Mucosa of gallbladder (tissue), 1 donor: ENCODE data around the gene CNPY3. TPM values are rescaled to one million over a fixed set of nuclear protein-coding genes. Genes with fewer than 3 reads are reported as not detected.
"Not testable (repeated sequence)": the region's sequence is repeated elsewhere in the genome, so short reads cannot be mapped to it uniquely, and the experiment has no call there.

ENCODE experiments used
- DNase-seq: peaks from one replicate; pipeline ENCODE4 v3.0.0-alpha.2; 2020; ENCODE audit warnings: low spot score
- total RNA-seq: library from RNA; stranded (reverse); gene quantifications from one replicate; pipeline ENCODE4 v1.2.1, GENCODE V29; 2021
- donor health status: DM: no; HTN: no; CAD: no.

CNPY3 gene
- total RNA-seq = 88.9 TPM

DNA sequence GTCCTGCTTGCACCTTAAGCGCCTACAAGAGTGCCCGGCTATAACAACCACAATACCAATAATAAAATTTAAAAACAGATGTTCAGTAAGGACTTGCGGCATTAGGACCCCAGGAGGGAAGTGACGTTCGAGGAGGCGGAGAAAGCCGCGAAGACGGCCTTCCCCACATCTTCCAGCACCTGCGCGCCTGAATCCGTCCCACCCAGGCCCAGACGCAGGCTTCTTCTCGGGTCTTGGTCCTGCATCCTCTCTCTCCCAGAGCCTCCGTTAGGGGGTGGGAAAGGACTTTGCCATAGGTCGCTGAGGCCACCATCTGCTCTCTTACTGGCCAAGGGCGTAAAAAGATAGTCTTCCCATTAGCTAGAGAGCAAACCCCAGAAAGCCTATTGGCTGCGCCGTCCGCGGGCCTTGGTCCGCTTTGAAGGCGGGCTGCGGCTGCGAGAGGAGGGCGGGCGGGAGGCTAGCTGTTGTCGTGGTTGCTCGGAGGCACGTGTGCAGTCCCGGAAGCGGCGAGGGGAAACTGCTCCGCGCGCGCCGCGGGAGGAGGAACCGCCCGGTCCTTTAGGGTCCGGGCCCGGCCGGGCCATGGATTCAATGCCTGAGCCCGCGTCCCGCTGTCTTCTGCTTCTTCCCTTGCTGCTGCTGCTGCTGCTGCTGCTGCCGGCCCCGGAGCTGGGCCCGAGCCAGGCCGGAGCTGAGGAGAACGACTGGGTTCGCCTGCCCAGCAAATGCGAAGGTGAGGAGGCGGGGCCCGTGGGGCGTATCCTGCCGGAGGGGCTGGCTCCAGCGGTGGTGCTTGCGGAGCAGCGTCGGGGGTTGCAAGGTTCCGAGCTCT lies at the start of gene CNPY3:
Gene CNPY3 (plus strand): TSS at position 495 of the 835 bp plus-strand sequence. CDS start 91 bp downstream, at position 586.
- DNase-seq = peak; percentile 94

DNA sequence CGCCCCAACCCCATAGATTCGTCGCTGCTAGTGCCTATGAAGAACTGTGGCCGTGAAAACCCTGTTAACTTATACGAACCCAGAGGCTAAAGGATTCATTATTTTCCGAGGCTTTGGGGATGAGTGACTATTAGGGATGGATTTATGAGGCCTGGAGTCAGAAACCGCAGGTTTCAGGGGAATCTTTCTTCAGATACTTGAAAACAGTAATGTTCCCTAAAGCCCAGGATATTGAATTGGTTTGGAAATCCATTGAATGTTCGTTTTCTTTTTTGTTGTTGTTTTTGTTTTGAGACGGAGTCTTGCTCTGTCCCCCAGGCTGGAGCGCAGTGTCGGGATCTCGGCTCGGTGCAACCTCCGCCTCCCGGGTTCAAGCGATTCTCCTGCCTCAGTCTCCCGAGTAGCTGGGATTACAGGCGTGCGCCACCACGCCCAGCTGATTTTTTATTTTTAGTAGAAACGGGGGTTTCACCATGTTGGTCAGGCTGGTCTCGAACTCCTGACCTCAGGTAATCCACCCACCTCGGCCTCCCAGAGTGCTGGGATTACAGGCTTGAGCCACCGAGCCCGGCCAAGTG lies 49.0 kb upstream of the CNPY3 start:
- DNase-seq = not testable (repeated sequence)

DNA sequence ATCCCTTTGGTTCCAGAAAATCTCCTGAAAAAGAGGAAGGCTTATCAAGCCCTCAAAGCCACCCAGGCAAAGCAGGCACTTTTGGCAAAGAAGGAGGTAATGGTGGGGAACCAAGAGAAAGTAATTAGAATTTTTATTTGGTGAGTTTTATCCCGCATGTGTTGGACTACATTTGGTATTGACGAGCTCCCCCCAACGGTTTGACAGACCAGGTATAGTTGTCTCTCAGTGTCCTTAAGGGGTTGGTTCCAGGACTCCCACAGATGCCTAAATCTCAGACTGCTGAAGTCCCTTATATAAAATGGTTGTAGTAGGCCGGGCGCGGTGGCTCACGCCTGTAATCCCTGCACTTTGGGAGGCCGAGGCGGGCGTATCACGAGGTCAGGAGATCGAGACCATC lies 48.4 kb upstream of the CNPY3 start:
- not testable (repeated sequence) for DNase-seq

DNA sequence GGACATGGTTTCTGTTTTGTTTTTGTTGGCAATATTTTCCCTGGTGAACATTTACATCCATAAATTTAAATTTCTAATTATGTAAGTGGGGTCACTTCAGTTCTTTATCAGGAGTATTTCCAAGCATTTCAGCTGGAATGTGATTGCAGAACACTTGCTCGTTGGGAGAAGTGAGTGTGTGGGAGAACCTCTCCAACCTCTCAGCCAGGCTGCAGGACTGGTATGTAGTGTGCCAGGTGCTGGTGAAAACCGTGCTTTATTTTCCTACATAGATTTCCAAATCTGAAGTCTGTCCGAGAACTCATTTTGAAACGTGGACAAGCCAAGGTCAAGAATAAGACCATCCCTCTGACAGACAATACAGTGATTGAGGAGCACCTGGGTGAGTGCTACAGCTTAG lies 43.6 kb upstream of the CNPY3 start:
- DNase-seq = no peak

DNA sequence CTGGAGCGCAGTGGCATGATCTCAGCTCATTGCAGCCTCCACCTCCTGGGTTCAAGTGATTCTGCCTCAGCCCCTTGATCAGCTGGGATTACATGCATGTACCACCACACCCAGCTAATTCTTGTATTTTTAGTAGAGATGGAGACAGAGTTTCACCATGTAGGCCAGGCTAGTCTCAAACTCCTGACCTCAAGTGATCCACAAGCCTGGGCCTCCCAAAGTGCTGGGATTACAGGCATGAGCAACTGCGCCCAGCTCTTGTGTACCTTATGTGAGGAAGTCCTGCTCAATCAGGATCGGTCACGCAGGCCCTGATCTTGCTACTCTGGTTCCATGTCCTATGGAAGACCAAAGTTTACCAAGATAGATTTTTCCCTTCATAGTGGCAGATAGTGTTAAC lies 41.1 kb upstream of the CNPY3 start:
- DNase-seq = not testable (repeated sequence)

DNA sequence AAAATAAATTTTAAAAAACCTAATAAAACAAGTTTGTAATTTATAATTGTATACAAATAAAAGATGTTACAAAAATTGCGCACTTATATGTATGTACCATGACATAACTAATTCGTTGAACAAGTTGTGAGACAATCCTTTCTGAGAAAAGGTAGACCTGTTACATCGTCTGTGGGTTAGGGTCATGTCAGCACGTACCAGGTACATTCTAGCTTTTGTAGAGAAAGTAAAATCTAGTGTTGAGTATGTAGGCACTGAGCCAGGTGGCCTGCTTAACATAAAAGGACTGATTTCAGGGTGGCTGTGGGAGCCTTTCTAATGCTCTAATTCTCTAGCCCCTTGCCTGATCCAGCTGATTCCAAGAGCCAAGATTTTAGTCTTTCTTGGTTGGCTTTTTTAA lies 39.5 kb upstream of the CNPY3 start:
- no peak for DNase-seq

DNA sequence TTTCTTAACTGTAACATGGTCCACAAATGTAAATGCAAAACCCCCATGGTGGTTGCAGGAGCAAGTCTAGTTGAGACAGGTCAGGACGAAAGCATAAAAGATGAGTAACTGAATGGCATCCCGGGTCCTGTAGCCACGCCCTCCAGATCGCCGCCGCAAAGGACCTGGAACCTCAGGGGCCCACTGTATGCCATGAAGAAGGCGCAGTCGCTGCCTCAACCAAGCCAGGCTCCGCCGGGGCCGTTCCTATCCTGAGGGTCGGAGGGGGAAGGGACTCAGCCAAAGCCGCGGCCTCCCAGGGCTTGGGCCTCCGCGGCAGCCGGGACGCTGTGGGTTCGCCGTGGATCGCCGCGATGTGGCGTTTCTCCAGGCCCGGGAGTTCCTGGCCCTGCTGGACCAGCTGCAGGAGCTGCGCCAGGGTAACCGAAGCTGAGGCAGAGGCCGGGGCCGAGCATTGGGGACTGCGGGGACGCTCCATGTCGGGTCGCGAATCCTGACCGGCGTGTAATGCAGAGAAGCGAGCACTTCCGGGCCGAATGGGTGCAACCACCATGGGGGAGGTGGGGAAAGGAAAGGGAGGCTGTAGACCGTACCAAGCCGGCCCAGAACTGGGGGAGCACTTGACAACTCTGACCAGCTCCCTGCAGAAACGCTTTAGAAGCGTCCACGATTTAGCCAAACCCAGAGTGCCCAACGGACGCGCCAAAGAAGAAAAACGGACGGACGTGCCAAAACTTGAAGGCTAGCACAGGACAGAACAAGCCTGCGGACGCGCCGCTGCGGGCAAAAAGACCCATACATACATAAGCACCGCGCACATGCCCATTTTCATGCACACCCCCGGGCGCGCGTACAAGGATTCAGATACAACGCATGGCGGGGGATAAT lies 38.7 kb upstream of the CNPY3 start:
- peak; percentile 94 for DNase-seq

DNA sequence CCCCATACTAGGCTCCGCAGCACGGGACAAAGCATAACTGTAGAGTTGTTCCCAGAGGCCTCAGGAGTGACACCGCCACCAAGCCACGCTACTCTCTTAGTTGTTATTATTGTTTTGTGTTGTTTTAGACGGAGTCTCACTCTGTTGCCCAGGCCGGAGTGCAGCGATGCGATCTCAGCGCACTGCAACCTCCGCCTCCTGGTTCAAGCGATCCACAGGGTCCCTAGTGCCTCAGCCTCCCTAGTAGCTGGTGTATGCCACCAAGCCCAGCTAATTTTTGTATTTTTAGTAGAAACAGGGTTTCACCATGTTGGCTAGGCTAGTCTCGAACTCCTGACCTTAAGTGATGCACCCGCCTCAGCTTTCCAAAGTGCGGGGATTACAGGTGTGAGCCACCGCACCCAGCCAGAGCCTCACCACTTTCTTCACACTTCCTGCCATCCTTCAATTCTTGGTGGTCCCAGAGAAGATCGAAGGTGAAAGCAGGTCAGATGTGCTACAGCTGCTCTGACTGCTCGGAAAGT lies 38.0 kb upstream of the CNPY3 start:
- DNase-seq = no peak

DNA sequence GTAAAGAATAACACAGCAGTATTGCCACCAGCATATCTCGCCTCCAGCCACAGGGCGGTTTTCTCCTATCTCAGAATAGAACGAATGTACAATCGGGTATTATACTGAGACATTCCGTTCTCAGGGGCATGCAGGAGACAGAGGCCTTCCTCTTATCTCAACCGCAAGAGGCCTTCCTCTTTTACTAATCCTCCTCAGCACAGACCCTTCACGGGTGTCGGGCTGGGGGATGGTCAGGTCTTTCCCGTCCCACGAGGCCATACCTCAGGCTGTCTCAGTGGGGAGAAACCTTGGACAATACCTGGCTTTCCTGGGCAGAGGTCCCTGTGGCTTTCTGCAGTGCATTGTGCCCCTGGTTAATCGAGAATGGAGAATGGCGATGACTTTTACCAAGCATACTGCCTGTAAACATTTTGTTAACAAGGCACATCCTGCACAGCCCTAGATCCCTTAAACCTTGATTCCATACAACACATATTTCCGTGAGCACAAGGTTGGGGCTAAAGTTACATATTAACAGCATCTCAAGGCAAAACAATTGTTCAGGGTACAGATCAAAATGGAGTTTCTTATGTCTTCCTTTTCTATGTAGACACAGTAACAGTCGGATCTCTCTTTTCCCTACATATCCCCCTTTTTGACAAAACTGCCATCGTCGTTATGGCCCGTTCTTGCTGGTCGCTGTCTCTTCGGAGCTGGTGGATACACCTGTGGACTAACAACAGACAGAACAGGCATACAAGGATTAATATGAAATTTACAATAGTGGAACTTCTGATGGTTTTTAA lies 35.0 kb upstream of the CNPY3 start:
- not testable (repeated sequence) for DNase-seq

DNA sequence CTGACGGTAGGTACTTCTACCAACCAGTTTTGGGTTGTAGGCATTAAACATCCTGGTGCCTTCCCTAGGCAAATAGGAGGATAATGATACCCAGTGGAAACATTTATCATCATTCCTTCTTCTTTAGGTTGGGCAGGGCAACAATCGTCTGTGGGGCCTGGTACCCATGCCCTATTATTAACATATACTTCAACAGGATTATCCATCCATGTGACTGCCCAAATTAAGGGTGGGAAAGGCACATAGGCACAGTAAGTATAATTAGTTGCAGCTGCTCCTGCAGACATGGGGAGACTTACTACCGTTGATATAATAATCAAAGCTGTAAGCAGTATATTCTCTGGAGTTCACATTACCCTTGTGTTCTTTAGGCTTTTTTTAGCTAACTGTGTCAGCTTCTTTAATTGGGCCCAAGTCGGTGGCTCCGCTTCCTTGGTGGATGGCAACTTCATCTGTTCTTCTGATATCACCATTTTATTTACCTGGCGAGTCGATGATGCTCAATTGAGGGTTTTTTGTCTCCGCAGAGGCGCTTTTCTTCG lies 33.0 kb upstream of the CNPY3 start:
- DNase-seq = no peak

DNA sequence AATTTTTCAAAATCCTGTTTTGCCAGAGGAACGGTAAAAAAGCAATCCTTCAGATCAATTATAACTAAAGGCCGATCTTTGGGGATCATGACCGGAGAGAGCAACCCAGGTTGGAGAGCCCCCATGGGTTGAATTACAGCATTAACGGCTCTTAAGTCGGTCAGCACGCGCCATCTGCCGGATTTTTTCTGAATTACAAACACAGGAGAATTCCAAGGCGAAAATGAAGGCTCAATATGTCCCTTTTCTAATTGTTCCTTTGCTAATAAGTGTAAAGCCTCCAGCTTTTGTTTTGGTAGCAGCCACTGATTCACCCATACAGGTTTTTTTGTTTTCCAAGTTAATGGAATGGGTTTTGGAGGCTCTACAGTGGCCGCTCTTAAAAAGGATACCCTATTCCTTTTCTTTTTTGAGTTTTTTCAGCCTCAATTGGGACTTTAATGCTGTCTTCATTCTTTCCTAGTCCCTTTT lies 30.4 kb upstream of the CNPY3 start:
- peak; percentile 82 for DNase-seq

DNA sequence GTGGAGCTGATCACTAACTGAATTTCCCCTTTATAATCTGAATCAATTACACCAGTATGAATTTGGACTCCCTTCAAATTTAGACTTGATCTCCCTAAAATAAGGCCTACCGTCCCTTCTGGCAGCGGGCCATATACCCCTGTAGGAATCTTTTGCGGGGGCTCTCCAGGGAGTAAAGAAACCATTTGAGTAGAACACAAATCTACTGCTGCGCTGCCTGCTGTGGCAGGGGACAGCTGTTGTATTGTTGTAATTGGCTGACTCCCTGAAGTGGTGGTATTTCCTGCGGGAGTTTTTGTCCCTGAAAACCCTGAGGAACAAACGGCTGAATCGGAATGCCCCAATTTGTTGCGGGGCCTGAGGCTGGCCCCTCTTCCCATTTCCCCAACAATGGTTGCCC lies 29.4 kb upstream of the CNPY3 start:
- DNase-seq = no peak

DNA sequence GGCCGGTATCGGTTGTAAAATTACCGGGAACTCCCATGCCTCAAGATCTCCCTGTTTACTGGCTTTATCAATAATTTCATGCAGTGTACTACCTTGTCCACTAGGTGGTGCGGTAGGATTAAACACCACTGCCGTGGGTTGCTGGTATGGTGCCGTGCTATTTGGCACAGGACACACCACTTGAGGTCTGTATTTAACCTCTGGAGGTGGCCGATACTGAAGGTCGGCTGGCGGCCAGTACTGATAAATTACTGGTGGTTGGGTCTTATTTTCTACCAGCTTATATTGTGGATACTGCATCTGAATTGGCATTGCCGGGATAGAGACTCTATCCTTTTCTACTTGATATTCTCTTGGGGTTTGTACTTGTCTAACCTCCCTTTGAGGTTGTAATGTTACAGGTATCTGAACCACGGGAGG lies 27.7 kb upstream of the CNPY3 start:
- peak; percentile 87 for DNase-seq

DNA sequence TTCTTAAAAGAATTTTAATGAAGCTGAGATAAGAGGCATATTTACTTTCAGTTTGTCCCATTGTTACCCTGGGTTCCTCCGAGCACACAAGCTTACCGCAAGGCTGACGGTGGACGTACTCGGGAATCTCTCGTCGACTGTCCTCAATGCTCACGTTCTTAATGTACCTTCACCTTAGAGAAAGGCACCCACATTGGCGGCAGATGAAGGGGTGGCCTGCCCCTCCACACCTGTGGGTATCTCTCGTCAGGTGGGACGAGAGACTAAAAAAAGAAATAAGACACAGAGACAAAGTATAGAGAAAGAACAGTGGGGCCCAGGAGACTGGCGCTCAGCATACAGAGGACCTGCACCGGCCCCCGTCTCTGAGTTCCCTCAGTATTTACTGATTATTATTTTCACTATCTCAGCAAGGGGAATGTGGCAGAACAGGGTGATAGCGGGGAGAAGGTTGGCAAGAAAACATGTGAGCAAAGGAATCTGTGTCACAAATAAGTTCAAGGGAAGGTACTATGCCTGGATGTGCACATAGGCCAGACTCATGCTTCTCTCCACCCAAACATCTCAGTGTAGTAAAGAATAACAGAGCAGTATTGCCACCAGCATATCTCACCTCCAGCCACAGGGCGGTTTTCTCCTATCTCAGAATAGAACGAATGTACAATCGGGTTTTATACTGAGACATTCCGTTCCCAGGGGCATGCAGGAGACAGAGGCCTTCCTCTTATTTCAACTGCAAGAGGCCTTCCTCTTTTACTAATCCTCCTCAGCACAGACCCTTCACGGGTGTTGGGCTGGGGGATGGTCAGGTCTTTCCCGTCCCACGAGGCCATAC lies 26.6 kb upstream of the CNPY3 start:
- DNase-seq = not testable (repeated sequence)

DNA sequence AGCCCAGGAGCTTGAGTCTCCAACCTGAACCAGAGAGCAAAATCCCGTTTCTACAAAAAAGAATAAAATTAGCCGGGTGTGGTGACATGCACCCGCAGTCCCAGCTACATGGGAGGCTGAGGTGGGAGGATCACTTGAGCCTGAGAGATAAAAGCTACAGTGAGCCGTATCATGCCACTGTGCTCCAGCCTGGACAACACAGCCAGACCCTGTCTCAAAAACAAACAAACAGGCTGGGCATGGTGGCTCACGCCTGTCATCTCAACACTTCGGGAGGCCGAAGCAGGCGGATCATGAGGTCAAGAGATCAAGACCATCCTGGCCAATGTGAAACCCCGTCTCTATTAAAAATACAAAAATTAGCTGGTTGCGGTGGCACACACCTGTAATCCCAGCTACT lies 24.8 kb upstream of the CNPY3 start:
- DNase-seq = no peak

DNA sequence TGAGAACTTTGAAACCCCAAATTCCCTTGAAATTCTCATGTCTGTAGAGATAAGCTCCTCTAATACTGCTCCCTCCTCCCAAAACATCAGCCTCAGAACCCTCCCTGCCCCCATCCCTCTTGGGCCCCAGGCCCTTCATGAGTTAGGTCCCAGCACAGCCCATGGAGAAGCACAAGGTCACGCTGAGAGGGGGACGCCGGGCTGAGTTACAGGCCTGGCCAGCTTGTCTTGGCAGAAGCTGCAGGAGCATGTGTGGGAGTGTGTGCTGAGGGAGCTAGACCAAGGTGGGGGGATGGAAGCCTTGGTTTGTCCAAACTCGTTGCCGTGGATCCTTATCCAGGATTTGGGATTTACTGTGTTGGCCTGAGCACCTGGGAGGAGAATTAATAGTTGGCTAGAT lies 21.9 kb upstream of the CNPY3 start:
- DNase-seq = no peak

DNA sequence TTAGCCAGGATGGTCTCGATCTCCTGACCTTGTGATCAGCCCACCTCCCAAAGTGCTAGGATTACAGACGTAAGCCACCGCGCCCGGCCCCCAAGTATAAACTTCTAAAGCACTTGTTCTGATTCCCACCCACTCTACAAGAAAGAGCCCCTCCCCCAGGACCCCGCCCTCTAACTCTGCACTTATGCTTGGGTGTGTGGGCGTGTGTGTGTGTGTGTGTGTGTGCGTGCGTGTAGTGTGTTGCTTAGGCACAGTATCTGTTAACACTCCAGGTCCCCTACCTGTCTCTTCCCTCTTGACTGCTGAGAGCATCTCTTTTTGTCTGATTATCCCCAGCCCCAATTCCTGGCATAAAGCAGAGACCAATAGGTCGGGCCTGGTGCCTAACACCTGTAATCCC lies 19.4 kb upstream of the CNPY3 start:
- DNase-seq = no peak

DNA sequence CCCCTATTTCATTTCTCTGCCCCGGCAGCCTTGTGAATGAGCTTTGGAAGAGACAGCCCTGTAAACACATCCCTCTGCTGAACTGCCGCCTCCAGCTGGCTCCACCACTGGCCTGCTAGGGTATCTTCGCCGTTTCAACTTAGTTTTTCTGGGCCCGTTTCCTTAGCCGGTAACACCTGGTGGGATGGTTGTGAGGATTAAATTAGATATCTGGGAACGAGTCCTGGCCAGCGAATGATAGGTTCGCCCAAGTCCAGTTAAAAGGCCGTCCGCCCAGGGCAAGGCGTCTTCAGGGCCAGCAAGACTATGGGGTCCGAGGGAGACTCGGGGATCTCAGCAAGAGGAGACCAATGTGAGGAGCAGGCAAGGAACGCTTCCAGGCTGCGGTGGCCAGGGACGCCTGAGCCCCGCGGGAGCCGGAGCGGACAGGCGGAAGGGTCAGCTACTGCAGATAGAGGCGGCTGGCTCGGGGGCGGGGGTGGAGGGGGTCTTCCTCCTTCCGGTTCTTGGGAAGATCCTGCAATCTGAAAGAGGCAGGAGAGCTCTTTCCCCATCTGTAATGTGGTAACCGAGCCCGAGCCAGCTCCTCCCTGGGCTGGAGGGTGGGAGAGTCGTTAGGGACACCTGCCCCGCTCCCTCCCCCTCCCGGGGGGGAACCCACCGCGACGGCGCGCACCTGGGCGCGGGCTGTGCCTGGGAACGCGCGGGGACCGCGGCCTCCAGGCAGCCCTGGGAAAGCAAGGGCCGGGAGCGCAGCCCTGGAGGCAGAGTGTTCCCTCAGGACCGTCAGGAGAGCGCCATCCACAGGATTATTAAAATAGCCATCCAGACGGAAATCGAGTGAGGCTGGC lies 17.9 kb upstream of the CNPY3 start:
- DNase-seq = no peak

DNA sequence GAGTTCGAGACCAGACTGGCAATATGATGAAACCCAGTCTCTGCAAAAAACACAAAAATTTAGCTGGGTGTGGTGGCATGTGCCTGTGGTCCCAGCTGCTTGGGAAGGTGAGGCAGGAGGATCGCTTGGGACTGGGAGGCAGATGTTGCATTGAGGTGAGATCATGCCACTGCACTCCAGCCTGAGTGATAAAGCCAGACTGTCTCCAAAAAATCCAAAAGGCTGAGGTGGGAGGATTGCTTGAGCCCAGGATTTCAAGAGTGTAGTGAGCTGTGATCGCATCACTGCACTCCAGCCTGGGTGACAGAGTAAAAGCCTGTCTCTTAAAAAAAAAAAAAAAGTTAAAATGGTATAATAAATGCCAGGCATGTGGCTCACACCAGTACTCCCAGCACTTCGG lies 14.7 kb upstream of the CNPY3 start:
- DNase-seq = no peak
